Body of pancreas (tissue), 4 donors: ENCODE results near the gene CHAC2.
"Not testable (repeated sequence)": the region's sequence is repeated elsewhere in the genome, so short reads cannot be mapped to it uniquely, and the experiment has no call there.

Experiments
- CTCF ChIP-seq, 7 experiments: fragments of 450-650 bp in 4 of 7; fragments of 200-600 bp in 3 of 7; sonication (generic) in 3 of 7; IDR thresholded peaks; one replicate each; pipeline ENCODE4 v1.5.1; 2016 to 2019; ENCODE audit warnings: antibody characterized with exemption in 7 of 7
- POLR2A ChIP-seq, 3 donors: fragments of 450-650 bp; IDR thresholded peaks; one replicate each; pipeline ENCODE4 v1.6.1; 2016; ENCODE audit warnings: antibody characterized with exemption in 3 of 3, mild to moderate bottlenecking in 2 of 3

GRCh38 chr2:53823639-53824038, 56.0 kb downstream of the CHAC2 start:
- TF ChIP-seq POLR2A, CTCF (IDR thresholded peaks at IDR 0.05): not testable (repeated sequence)
